ENCODE data around the gene MED1. TPM values are rescaled to one million over a fixed set of nuclear protein-coding genes. Genes with fewer than 3 reads are reported as not detected.
"Not testable (repeated sequence)": the region's sequence is repeated elsewhere in the genome, so short reads cannot be mapped to it uniquely, and the experiment has no call there.

The MED1 gene
- total and polyA plus RNA-seq, 4 experiments from 2014 or later = 6.4 to 62.3 (median 41.2) TPM

DNA sequence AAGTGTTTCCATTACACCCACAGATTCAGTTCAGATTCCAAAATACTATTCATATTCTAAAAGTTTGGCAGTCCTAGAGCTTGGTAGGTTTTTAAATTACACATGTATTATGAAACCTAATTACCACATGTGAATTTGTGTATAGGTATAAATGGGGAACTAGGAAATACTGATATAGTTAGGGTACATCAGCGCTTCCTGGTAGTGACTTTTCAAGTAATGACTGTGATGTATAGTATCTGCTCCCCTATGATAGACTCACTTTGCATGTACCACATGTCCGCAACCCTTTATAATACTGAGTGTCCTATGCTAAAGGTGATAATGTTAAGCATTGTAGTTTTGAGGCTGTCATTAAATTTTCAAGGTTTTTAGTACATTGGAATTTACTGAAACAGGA is 33.1 kb upstream of the MED1 start:
- CTCF ChIA-PET (ENCODE audit: partially characterized antibody) = no interaction called here
- H3K4me1 Mint-ChIP-seq = peaks cover 6 to 11% (median 8%) of the 10 kb centered on the region in 4 donors
- no peak for DNase-seq
- POLR2A ChIA-PET (ENCODE audit: partially characterized antibody) = interaction anchor here (1.0 kb wide), 1 partner anchor 33 kb away, joined by 5 read pairs; the partner anchor contains the start of gene MED1
- H3K4me3 Mint-ChIP-seq = no peak overlapping the region
- H3K27ac ChIP-seq (ENCODE audit: low read depth, low read length) = no peak overlapping the region
- no peak overlapping the region for H3K4me3 ChIP-seq (ENCODE audit: low read length in 2 of 2)
- H3K27me3 ChIP-seq (ENCODE audit: insufficient read depth, low read length) = no peaks in the 10 kb centered on the region
- H3K36me3 ChIP-seq (ENCODE audit: insufficient read depth, low read length) = peaks cover 6% of the 10 kb centered on the region
- no peak overlapping the region for H3K27ac Mint-ChIP-seq
- no peaks in the 10 kb centered on the region for H3K4me1 ChIP-seq (ENCODE audit: insufficient read depth, low read length)
- intact Hi-C loops (cut with micrococcal nuclease) = no loop called here
- no peaks in the 10 kb centered on the region for H3K9me3 ChIP-seq (ENCODE audit: control insufficient read depth in 1 of 2, low read length in 2 of 2)
- no peaks in the 10 kb centered on the region for H3K27me3 Mint-ChIP-seq
- H3K36me3 Mint-ChIP-seq = peaks cover 6 to 25% of the 10 kb centered on the region in 2 donors
- no peaks in the 10 kb centered on the region for H3K9me3 Mint-ChIP-seq

DNA sequence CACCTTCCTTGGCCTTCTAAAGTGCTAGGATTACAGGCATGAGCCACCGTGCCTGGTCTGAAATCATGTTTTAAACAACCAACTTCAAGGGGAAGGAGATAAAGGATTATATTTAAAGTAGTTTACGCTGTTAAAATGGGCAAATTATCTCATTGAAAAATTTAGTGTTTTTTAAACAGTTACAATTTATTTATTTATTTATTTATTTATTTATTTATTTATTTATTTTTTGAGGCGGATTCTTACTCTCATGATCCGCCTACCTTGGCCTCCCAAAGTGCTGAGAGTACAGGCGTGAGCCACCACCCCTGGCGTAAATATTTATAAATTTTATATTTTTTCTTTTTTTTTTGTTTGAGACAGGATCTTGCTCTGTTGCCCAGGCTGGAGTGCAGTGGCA is 32.4 kb upstream of the MED1 start:
- Histone ChIP-seq H3K4me1 (ENCODE audit: insufficient read depth, low read length) (no peaks in the 10 kb centered on the region), H3K36me3 (ENCODE audit: insufficient read depth, low read length) (peaks cover 4% of the 10 kb centered on the region), H3K27ac (ENCODE audit: low read depth, low read length) (no peak overlapping the region), H3K27me3 (ENCODE audit: insufficient read depth, low read length) (no peaks in the 10 kb centered on the region), H3K4me3 (ENCODE audit: low read length in 2 of 2) (no peak overlapping the region), H3K9me3 (ENCODE audit: control insufficient read depth in 1 of 2, low read length in 2 of 2) (no peaks in the 10 kb centered on the region)
- CTCF ChIA-PET (ENCODE audit: partially characterized antibody) = no interaction called here
- intact Hi-C loops (cut with micrococcal nuclease) = no loop called here
- Mint-ChIP-seq H3K4me1 (peaks cover 6 to 11% (median 8%) of the 10 kb centered on the region in 4 donors), H3K4me3 (no peak overlapping the region), H3K27ac (no peak overlapping the region), H3K36me3 (peaks cover 6 to 25% of the 10 kb centered on the region in 2 donors), H3K27me3 (no peaks in the 10 kb centered on the region), H3K9me3 (no peaks in the 10 kb centered on the region)
- DNase-seq = no peak
- POLR2A ChIA-PET (ENCODE audit: partially characterized antibody) = interaction anchor here (1.0 kb wide), 1 partner anchor 32 kb away, joined by 5 read pairs; the partner anchor contains the start of gene MED1

DNA sequence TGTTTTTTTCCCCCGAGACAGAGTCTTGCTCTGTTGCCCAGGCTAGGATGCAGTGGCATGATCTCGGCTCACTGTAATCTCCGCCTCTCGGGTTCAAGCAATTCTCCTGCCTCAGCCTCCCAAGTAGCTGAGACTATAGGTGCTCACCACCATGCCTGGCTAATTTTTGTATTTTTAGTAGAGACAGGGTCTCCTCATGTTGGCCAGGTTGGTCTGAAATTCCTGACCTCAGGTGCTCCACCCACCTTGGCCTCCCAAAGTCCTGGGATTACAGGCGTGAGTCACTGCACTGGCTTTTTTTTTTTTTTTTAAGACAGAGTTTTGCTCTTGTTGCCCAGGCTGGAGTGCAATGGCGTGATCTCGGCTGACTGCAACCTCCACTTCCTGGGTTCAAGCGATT is 28.6 kb upstream of the MED1 start:
- H3K9me3 ChIP-seq (ENCODE audit: control insufficient read depth in 1 of 2, low read length in 2 of 2); H3K4me1 ChIP-seq (ENCODE audit: insufficient read depth, low read length); DNase-seq; H3K27ac Mint-ChIP-seq; H3K4me1 Mint-ChIP-seq; H3K36me3 ChIP-seq (ENCODE audit: insufficient read depth, low read length); intact Hi-C loops (cut with micrococcal nuclease); H3K4me3 Mint-ChIP-seq; H3K27ac ChIP-seq (ENCODE audit: low read depth, low read length); H3K27me3 Mint-ChIP-seq; CTCF ChIA-PET (ENCODE audit: partially characterized antibody); H3K27me3 ChIP-seq (ENCODE audit: insufficient read depth, low read length); H3K9me3 Mint-ChIP-seq; H3K4me3 ChIP-seq (ENCODE audit: low read length in 2 of 2): not testable (repeated sequence)
- POLR2A ChIA-PET (ENCODE audit: partially characterized antibody) = interaction anchor here (1.0 kb wide), 1 partner anchor 17 kb away, joined by 5 read pairs; no protein-coding TSS in a partner anchor
- H3K36me3 Mint-ChIP-seq = peaks cover 0 to 18% of the 10 kb centered on the region in 2 donors

DNA sequence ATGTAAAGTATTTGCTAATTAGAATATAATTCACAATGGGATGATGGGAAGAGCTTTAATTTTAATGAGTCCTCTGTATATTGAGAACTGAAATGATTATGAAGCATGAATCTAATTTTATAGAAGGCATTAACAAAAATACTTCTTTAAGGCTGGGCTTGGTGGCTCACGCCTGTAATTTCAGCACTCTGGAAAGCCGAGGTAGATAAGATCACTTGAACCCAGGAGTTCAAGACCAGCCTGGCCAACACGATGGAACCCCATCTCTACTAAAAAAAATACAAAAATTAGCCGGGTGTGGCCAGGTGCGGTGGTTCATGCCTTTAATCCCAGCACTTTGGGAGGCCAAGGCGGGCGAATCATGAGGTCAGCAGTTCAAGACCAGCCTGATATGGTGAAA is 22.2 kb upstream of the MED1 start:
- Mint-ChIP-seq H3K4me1 (peaks cover 0 to 8% (median 7%) of the 10 kb centered on the region in 4 donors), H3K27ac (no peak overlapping the region), H3K27me3 (no peaks in the 10 kb centered on the region), H3K9me3 (no peaks in the 10 kb centered on the region), H3K4me3 (no peak overlapping the region), H3K36me3 (peaks cover 20 to 31% of the 10 kb centered on the region in 2 donors)
- DNase-seq = no peak
- intact Hi-C loops (cut with micrococcal nuclease) = no loop called here
- H3K36me3 ChIP-seq (ENCODE audit: insufficient read depth, low read length) = peaks cover 18% of the 10 kb centered on the region
- H3K4me3 ChIP-seq (ENCODE audit: low read length in 2 of 2) = no peak overlapping the region
- no peak overlapping the region for H3K27ac ChIP-seq (ENCODE audit: low read depth, low read length)
- H3K4me1 ChIP-seq (ENCODE audit: insufficient read depth, low read length) = no peaks in the 10 kb centered on the region
- CTCF ChIA-PET (ENCODE audit: partially characterized antibody) = no interaction called here
- no peaks in the 10 kb centered on the region for H3K9me3 ChIP-seq (ENCODE audit: control insufficient read depth in 1 of 2, low read length in 2 of 2)
- POLR2A ChIA-PET (ENCODE audit: partially characterized antibody) = interaction anchor here (2.5 kb wide), 1 partner anchor 11 kb away, joined by 13 read pairs; the partner anchor contains the start of gene CDK12
- no peaks in the 10 kb centered on the region for H3K27me3 ChIP-seq (ENCODE audit: insufficient read depth, low read length)

DNA sequence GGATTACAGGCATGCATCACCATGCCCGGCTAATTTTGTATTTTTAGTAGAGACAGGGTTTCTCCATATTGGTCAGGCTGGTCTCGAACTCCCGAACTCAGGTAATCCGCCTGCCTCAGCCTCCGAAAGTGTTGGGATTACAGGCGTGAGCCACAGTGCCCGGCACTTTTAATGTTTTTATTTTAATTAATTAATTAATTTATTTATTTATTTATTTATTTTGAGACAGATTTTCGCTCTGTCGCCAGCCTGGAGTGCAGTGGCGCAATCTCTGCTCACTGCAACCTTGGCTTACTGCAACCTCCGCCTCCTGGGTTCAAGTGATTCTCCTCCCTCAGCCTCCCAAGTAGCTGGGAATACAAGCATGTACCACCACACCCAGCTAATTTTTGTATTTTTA is 17.5 kb upstream of the MED1 start:
- H3K27ac ChIP-seq (ENCODE audit: low read depth, low read length); H3K9me3 ChIP-seq (ENCODE audit: control insufficient read depth in 1 of 2, low read length in 2 of 2); H3K27ac Mint-ChIP-seq; DNase-seq; H3K27me3 ChIP-seq (ENCODE audit: insufficient read depth, low read length); H3K9me3 Mint-ChIP-seq; POLR2A ChIA-PET (ENCODE audit: partially characterized antibody); H3K4me3 ChIP-seq (ENCODE audit: low read length in 2 of 2); H3K27me3 Mint-ChIP-seq: not testable (repeated sequence)
- intact Hi-C loops (cut with micrococcal nuclease) = loop anchor here (10.0 kb wide), 1 partner anchor 264 kb away; the partner anchor contains the start of gene RPL19
- Histone ChIP-seq H3K36me3 (ENCODE audit: insufficient read depth, low read length) (peaks cover 18% of the 10 kb centered on the region), H3K4me1 (ENCODE audit: insufficient read depth, low read length) (peaks cover 29% of the 10 kb centered on the region)
- CTCF ChIA-PET (ENCODE audit: partially characterized antibody) = interaction anchor here (0.6 kb wide), 1 partner anchor 263 kb away, joined by 3 read pairs; no protein-coding TSS in a partner anchor
- peaks cover 22 to 45% (median 31%) of the 10 kb centered on the region in 4 donors for H3K4me1 Mint-ChIP-seq
- H3K4me3 Mint-ChIP-seq = peak overlapping the region in 1 of 8 donors; percentile 31
- peaks cover 17 to 40% of the 10 kb centered on the region in 2 donors for H3K36me3 Mint-ChIP-seq

DNA sequence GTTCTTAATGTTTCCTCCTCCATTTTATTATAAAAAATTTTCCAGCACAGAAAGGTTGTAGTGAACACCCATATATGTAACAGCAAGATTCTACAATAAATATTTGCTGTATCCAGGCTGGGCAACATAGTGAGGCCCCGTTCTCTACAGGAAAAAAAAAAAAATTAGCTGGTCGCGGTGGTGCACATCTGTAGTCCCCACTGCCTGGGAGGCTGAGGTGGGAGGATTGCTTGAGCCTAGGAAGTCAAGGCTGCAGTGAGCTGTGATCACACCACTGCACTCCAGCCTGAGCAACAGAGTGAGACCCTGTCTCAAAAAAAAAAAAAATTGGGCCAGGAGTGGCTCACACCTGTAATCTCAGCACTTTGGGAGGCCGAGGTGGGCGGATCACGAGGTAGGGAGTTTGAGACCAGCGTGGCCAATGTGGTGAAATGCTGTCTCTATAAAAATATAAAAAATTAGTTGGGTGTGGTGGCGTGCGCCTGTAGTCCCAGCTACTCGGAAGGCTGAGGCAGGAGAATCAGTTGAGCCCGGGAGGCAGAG is 13.6 kb upstream of the MED1 start:
- Mint-ChIP-seq H3K36me3 (peaks cover 4 to 33% of the 10 kb centered on the region in 2 donors), H3K4me3 (peak overlapping the region; percentile 92 to 98 (median 96)), H3K27ac (peak overlapping the region; percentile 35 to 91 (median 74)), H3K4me1 (peaks cover 23 to 71% (median 45%) of the 10 kb centered on the region in 4 donors)
- CTCF ChIA-PET (ENCODE audit: partially characterized antibody) = interaction anchor here (1.0 to 1.3 kb wide), 2 partner anchors 10 to 13 kb away, joined by 4 read pairs; partner anchors contain the start of gene MED1
- H3K9me3 ChIP-seq (ENCODE audit: control insufficient read depth in 1 of 2, low read length in 2 of 2); H3K27me3 Mint-ChIP-seq; H3K27me3 ChIP-seq (ENCODE audit: insufficient read depth, low read length); H3K27ac ChIP-seq (ENCODE audit: low read depth, low read length); H3K9me3 Mint-ChIP-seq; H3K36me3 ChIP-seq (ENCODE audit: insufficient read depth, low read length); DNase-seq: not testable (repeated sequence)
- POLR2A ChIA-PET (ENCODE audit: partially characterized antibody) = interaction anchor here (0.8 to 5.1 kb wide), 5 partner anchors 13 to 1938 kb away, joined by 3 to 167 read pairs (median 4); partner anchors contain the start of genes FBXL20 and MED1
- intact Hi-C loops (cut with micrococcal nuclease) = loop anchor here (10.0 kb wide), 1 partner anchor 260 kb away; the partner anchor contains the start of gene RPL19
- Histone ChIP-seq H3K4me1 (ENCODE audit: insufficient read depth, low read length) (peaks cover 44% of the 10 kb centered on the region), H3K4me3 (ENCODE audit: low read length in 2 of 2) (peak overlapping the region in 1 of 2 donors; percentile 67)

DNA sequence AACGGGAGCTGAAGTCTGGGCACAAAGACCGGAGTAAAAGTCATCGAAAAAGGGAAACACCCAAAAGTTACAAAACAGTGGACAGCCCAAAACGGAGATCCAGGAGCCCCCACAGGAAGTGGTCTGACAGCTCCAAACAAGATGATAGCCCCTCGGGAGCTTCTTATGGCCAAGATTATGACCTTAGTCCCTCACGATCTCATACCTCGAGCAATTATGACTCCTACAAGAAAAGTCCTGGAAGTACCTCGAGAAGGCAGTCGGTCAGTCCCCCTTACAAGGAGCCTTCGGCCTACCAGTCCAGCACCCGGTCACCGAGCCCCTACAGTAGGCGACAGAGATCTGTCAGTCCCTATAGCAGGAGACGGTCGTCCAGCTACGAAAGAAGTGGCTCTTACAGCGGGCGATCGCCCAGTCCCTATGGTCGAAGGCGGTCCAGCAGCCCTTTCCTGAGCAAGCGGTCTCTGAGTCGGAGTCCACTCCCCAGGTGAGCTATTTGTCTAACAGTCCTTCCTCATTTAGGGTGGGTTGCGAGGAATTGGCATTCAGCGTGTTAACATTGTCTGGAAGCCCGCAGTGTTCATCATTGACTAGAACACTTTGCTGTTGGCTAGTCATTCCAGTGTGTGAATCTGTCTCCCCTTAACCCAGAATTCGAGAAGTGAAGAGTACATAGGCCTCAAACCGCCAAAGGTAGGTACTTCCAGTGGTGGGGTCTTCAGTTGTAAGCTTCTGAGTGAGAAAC is 11.7 kb upstream of the MED1 start:
- Histone ChIP-seq H3K27me3 (ENCODE audit: insufficient read depth, low read length) (no peaks in the 10 kb centered on the region), H3K4me3 (ENCODE audit: low read length in 2 of 2) (peak overlapping the region; percentile 67 to 96), H3K4me1 (ENCODE audit: insufficient read depth, low read length) (peaks cover 44% of the 10 kb centered on the region), H3K9me3 (ENCODE audit: control insufficient read depth in 1 of 2, low read length in 2 of 2) (no peaks in the 10 kb centered on the region), H3K27ac (ENCODE audit: low read depth, low read length) (peak overlapping the region; percentile 93), H3K36me3 (ENCODE audit: insufficient read depth, low read length) (no peaks in the 10 kb centered on the region)
- ChIA-PET POLR2A (ENCODE audit: partially characterized antibody) (interaction anchor here (0.6 to 5.1 kb wide), 16 partner anchors 9 to 722 kb away, joined by 3 to 167 read pairs (median 6); partner anchors contain the start of genes FBXL20, MED1, RPL19 and RPL23), CTCF (ENCODE audit: partially characterized antibody) (interaction anchor here (0.6 to 2.1 kb wide), 4 partner anchors 12 to 230 kb away, joined by 3 to 14 read pairs (median 3); partner anchors contain the start of gene MED1)
- H3K4me3 Mint-ChIP-seq = peak overlapping the region; percentile 92 to 98 (median 96)
- DNase-seq = no peak
- H3K4me1 Mint-ChIP-seq = peaks cover 22 to 71% (median 45%) of the 10 kb centered on the region in 4 donors
- no peaks in the 10 kb centered on the region for H3K27me3 Mint-ChIP-seq
- peaks cover 4 to 31% of the 10 kb centered on the region in 2 donors for H3K36me3 Mint-ChIP-seq
- peak overlapping the region; percentile 91 to 99 (median 97) for H3K27ac Mint-ChIP-seq
- peaks cover 0 to 4% (median 0%) of the 10 kb centered on the region in 8 donors for H3K9me3 Mint-ChIP-seq
- intact Hi-C loops (cut with micrococcal nuclease) = loop anchor here (10.0 kb wide), 1 partner anchor 258 kb away; the partner anchor contains the start of gene RPL19
